HG02623 (cell line): ENCODE data around the gene DES.
"Not testable (repeated sequence)": the region's sequence is repeated elsewhere in the genome, so short reads cannot be mapped to it uniquely, and the experiment has no call there.

ENCODE experiments used
- ATAC-seq: cut with Tn5 transposase; IDR thresholded peaks from one replicate; pipeline ENCODE4 v1.9.1; 2021; ENCODE audit warnings: moderate library complexity; ENCODE audit not compliant: unreplicated experiment

The DES gene

DNA sequence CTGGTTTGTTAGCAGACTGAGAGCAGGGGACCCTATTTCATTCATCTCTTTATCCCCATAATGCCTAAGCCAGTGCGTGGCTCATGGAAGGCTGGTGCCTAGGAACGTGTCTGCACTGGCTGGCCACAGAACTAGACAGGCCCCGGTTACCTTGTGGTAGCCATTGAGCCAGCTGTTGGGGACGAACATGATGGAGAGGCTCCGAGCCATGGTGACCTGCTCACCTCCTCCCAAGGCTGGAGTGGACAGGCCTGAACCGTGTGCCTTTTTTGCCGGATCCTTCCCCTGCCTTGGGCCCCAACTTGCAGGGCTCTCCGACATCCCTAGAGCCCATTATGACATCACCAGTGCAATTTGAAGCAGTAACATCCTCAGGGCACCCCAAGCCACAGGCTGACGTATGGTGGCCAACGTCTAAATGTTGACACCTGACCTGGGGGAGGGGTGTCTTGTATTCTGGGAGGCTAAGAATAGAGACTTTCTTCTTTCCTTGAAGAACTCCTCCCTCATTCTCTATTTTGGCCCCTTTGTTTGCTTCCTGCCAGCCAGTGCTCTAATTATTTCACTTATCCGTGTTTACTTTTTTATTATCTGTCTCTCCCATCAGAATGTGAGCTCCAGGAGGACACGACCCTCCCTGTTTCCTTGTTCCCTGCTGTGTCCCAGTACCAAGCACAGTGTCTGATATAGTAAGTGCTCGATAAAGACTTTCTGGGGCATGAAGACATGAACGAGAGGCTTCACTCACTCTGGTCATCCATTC, 18.3 kb upstream of the DES start:
- no peak for ATAC-seq

DNA sequence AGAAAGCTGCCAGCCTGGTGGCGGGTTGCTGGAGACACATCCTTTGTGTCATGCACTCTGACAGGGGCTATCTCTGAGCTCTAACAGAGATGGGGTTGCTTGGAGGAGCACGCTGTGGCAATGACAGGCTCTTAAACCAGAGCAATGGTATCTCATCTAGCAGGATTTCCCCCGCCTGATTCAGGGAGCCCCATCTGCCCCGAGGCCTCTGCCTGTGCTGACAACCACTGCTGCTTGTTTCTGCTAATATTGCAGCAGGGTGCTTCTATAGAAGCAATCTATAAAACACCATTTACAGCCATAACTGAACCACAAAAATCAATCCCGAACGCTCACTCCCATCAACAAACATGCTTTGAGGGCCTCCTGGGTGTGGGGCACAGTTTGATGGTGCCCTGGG, 17.6 kb upstream of the DES start:
- ATAC-seq, result no peak

DNA sequence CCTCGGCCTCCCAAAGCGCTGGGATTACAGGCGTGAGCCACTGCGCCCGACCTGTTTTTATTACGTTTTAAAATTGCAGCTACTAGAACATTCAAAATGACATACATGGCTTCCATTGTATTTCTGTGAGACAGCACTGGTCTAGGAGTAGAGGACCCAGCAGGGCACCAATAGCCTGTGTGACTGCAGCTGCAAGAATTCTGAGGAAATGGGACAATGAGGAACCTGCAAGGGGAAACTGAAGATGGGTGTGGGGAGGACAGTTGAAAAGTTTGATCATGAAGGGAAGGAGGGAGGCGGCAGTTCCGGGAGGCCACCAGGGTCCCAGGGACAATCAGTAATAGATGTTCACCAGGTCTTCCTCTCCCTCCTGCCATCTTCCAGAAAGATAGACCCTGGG, 16.6 kb upstream of the DES start:
- no peak for ATAC-seq

DNA sequence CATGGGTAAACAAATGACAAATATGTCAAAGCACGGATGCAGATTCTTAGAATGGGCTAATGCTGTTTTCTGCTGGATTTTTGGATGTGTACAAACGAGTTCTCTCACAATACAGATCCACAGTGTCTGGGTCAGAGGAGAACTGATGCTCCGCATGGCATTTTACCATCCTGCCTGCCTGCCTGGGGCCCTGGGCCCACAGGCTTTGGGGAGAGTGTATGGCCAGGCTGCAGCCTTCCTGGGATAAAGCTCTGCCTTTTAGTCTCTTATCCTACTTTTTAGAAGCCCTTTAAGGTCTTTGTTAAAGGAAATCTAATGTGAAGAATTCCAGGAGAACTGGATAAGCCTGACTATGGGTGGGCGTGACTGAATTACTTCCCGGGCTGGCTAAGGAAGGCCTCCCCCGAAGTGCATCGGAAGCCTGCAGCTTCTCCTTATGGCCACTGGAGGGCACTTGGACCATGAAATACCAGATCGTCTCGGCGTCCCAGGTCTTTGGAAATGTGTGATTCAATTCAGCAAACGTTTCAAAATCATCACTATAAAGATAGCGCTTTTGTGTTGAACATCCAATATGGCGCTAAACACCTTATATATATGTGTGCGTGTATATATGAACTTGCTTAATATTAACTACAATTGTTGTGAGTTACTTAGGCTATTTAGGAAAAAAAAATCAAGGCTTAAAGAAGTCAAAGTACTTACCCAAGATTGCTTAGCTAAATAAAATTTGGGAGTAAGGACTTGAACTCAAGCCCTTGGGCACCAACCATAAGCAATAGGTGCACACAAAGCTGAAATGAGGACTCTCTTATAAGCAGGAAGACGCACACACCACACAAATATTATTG, 15.3 kb upstream of the DES start:
- no peak for ATAC-seq

DNA sequence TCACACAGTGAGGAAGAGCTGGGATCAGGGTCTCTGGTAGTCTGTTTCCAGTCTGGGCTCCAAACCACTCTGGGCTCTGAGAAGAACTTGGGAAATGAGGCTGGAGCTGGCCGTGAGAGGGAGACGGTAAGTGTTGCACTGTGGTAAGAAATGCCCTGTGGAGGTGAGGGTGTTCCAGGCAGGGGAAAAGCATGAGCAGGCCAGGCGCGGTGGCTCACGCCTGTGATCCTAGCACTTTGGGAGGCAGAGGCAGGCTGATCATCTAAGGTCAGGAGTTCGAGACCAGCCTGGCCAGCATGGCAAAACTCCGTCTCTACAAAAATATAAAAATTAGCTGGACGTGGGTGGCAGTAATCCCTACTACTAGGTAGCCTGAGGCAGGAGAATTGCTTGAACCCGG, 14.3 kb upstream of the DES start:
- no peak for ATAC-seq

DNA sequence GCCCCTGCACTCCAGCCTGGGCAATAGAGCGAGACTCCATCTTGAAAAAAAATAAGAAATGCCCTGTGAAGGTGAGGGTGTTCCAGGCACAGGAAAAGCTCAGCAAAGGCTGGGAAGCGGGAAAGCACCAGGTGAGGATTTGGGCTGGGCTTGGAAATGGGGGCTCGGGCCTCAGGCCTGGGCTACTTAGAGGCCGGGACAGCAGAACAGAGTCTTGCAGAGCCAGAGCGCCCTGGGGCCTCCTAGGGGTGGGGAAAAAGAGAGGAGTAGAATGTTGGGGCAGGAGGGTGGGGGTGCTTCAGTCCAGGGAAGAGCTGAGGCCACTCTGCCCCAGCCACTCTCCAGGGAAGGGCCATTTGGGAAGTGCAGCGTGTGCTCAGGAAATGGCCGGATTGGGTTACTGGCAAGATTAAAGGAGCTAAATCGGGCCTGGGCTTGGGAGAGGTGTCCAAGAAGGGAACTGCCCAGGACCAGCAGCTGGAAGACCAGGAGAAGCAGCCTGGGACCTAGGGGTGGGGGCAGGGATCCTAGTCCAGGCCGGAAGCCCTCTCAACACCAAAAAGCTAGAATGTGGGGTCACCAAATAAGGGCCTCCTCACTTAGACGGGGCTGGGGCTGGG, 13.8 kb upstream of the DES start:
- no peak for ATAC-seq

DNA sequence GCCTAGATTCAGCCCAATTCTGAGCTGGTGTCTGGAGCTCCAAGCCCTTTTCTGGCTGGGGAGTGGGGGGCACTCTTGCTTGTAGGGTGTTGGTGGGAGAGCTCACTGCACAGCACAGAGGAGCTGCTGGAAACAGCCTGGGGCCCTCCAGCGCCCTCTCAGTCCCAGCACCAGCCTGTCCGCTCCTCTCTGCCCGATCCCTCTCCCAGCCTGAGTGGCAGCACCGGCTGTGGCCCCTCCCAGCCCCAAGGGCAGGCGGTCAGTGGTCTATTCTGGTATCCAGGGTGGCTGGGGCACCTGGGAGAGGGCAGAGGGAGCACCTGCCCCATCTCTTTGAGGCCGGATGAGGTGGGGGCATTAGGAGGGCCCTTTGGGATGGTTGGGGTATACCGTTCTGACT, 13.2 kb upstream of the DES start:
- ATAC-seq, result no peak

DNA sequence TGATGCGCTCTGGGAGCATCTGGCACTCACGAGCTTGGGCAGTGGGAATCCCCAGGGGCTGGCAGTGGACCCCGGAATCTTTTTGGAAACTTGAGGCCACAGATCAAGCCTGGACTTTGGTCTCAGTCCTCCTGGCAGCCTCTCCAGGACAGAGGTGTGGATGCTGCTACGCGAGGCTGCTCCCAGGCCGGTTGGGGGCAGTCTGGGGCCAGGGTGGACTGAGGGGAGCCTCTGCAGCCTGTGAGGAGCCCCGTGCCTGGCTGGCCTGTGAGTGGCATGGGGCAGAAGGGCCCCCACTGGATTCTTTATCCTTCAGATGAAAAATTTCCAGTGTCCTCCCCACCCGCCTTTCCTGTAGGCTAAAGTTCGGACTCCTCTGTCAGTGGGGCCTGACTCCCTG, 12.7 kb upstream of the DES start:
- ATAC-seq, result no peak

DNA sequence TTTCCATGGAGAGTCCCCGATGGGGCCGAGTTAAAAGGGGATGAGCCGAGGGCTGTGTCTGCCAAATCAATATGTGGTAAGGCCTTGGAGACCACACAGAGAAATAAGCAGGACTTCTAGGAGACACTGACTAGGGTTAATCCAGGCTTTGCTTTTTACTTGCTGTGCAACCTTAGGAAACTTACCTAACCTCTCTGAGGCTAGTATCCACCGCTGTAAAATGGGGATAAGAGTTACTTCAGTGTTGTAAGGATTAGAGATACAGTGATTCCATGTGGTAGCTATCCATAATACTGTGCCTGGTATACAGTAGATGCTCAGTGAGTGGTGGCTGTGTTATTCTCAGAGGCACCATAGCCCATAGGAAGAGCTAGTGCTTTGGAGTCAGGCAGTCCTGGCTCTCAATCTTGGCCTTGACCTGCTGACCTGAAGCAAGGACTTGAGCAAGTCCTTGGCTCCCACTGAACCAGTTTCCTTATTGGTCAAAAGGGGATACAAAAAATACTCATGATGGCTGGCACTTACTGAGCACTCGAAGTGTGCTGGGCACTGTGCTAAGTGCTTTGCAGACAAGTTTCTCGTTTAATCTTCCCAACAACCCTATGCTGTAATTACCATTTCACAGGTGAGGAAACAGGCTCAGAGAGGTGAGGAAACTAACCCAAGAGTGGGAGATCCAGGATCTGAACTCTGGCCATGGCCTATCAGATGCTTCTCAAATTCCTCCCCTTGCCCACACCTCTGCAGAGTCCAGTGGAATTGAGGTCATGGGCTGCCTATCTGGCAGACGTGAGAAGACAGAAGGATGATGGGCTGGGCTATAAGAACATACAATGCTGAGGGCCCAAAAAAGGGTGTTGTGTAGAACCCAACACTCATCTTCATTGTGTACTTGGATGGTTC, 12.0 kb upstream of the DES start:
- ATAC-seq, result no peak

DNA sequence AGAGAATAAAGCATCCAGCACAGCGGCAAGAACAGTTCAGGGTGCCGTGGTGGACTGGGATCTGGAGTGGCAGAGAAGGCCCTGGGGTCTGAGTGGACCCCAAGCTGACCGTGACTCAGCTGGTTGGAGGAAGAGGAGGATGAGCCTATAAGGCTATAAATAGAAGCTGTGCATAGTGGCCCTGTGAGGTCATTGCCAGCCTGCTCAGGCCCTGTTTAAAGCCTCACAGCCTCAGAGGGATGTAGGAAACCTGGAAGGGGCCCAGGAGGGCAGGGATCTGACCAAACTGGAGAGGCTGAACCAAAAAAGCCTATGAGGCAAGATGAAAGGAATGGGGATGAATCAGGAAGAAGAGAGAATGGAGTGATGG, 11.3 kb upstream of the DES start:
- ATAC-seq, result no peak

DNA sequence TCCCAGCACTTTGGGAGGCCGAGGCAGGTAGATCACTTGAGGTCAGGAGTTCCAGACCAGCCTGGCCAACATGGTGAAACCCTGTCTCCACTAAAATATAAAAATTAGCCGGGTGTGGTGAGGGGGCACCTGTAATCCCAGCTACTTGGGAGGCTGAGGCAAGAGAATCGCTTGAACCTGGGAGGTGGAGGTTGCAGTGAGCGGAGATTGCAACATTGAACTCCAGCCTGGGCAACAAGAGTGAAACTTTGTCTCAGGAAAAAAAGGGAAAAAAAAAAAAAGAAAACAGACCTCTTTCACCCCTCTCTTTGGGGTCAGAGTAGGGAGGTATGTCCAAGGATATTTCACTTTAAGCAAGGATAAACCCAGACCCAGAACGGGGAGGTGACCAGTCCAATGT, 10.8 kb upstream of the DES start:
- ATAC-seq, result not testable (repeated sequence)

DNA sequence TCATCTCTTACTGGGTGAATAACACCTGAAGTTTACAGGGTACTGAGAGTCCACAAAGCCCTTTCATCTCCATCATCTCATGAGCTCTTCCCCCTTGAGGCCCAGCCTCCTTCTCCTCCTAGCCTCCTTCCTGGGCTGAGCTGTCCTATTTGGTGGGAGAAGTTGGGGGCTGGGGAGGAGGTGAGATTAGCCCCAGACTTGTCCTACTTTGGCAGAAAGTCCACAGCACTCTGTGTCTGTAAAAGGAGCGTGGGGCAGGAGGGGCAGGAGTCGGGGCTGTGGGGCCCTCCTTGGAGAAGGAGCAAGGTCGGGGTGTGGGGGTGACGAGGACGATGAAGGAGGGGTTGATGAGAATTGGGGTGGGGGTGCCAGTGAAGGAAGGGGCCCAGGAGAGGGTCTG, 10.0 kb upstream of the DES start:
- ATAC-seq, result no peak

DNA sequence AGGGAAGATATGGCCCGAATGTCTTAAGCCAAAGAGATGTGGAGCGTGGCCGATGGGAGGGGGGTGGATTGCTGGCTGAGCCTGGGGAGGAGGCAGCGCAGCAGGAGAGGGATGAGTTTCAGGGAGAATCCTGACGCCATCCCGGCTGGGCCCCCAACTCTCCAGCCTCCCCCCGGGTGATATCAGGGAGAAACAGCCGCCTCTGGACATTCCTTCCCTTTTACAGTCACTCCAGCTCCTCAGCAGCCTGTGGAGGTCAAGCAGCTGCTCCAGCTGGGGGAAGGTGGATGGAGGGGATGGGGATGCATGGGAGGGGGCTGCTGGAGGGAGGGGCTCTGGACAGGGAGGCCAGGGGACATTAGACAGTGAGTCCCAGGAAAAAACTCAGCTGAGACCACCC, 9.5 kb upstream of the DES start:
- no peak for ATAC-seq

DNA sequence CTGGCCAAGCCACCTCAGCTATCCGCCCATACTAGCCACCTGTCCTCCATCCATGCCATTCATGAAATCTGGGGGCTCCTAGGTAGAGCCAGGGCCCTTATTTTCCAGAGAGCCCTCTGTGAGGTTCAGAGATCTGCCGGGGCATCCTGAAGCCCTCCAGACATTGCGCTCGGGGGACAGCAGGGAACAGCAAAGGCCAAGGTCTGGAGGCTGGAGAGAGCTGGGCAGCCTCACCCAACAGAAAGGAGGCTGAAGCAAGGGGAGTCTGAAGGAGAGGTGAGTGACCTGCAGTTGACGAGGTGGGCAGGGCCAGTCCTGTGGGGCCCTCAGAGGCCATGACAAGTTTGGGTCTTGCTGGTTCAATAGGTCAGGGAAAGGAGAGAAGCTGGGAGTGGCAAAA, 8.6 kb upstream of the DES start:
- no peak for ATAC-seq

DNA sequence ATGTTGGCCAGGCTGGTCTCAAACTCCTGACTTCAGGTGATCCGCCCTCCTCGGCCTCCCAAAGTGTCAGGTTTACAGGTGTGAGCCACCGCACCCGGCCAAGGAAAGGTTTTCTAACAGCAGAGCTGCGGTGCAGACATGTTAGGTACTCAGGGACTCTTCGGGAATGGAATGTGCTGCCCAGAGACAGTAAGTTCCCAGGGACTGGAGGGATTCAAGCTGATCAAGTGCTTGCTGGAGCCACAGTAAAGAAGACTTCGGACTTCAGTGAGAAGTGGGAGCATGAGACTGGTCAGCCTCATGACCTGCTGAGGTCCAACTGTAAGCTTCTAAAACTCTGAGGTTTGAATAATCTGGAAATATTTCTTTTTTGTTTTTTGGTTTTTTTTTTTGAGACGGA, 7.8 kb upstream of the DES start:
- no peak for ATAC-seq

DNA sequence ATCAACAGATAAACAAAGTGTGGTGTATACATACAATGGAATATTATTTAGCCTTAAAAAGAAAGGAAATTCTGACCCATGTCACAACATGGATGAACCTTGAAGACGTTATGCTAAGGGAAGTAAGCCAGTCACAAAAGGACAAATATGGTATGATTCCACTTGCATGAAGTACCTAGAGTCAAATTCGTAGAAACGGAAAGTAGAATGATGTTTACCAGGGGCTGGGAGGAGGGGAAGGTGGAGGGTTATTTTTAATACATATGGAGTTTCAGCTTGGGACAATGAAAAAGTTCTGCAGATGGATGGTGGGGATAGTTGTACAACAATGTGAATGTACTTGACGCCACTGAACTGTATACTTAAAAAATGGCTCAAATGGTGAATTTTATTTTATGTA, 3.3 kb upstream of the DES start:
- ATAC-seq, result no peak

DNA sequence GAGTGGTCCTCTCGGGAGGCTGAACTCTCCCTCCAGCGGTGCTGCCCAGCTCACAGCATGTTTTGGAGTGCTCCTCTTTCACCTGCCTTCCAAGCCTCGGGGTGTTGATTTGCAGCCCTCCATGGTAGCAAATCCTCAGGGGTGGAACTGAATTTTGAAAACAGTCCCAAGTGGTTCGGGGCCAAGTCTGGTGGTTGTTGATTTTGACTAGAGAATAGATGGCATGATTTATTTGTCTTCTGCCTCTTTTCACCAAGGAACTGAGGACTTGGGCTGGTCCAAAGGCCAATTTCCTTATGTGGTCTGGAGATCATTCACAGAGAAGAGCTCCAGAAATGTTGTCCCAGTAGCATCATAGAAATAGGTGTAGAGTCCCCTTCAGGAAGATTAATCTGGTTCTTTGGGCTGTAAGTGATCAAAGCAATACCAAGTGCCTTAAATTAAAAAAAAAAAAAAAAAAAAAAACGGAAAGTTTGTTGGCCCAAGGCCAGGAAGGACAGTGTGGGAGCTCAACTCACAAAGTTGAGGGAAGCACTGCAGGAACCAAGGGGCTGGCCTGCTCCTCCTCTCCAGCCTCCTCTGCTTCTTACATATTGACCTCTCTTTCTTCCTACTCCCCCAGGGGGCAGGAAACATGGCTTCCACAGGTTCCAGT, 2.5 kb upstream of the DES start:
- ATAC-seq, result no peak

DNA sequence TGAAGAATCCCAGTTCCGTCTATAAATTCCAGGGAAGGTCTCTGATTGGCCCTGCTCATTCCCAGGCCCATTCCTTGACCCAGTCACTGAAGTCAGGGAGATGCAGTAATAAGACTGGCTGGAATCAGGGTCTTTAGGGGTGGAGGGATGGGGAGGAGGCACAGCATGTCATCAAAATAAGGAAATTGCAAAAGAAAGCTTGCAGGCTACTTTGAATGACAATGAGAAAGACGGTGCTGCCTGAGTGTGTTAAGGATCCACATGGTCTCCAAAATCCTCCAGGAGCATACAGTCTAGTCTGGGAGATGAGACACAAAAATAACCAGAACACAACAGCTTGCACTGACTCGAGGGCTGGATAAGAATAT, 2.0 kb upstream of the DES start:
- no peak for ATAC-seq

DNA sequence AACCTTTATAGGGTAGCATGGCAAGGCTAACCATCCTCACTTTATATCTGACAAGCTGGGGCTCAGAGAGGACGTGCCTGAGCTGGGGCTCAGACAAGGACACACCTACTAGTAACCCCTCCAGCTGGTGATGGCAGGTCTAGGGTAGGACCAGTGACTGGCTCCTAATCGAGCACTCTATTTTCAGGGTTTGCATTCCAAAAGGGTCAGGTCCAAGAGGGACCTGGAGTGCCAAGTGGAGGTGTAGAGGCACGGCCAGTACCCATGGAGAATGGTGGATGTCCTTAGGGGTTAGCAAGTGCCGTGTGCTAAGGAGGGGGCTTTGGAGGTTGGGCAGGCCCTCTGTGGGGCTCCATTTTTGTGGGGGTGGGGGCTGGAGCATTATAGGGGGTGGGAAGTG, 1.2 kb upstream of the DES start:
- ATAC-seq, result no peak

DNA sequence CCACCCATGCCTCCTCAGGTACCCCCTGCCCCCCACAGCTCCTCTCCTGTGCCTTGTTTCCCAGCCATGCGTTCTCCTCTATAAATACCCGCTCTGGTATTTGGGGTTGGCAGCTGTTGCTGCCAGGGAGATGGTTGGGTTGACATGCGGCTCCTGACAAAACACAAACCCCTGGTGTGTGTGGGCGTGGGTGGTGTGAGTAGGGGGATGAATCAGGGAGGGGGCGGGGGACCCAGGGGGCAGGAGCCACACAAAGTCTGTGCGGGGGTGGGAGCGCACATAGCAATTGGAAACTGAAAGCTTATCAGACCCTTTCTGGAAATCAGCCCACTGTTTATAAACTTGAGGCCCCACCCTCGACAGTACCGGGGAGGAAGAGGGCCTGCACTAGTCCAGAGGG, 803 bp upstream of the DES start:
- no peak for ATAC-seq

DNA sequence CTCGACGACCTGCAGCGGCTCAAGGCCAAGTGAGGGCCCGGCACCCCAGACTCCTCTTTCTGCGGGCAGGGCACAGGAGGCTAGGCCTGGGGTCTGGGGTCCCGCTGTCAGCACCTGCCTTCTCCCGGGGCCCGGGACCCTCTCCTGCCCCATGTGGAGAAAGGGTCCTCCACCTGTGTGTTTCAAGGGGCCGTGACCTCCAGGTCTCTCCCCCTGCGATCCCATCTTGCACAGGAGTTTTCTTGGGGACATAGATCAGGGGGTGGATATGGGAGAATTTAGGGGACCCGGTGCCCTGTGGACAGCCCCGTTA, 791 bp downstream of the DES start:
- no peak for ATAC-seq
